ENCODE measurements around the gene WASHC4.

WASHC4 gene

DNA sequence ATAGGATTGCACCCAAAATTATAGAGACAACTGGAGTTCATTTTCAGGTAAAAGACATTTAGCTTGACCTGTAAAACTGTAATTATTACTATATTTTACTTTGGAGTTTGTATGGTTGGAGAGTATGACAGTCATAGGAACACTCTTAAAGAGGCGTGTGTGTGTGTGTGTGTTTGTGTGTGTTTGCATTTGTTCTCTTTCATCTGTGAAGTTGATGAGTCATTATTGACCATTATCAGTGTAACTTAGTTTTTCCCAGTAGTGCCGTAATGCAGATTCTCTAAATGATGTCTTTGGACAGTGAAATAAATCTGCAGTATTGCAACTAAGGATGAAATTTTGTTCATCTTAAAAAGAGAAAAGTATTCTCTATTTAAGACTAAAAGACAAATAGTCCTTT, 13.0 kb downstream of the WASHC4 start:
- H3K4me3 ChIP-seq (ENCODE audit: low read depth in 1 of 2, low read length in 2 of 2), result no peak overlapping the region
- peaks cover 71 to 76% of the 10 kb centered on the region in 2 donors for H3K36me3 ChIP-seq (ENCODE audit: control insufficient read depth in 1 of 2, insufficient read depth in 2 of 2, low read length in 2 of 2)
- H3K9me3 ChIP-seq (ENCODE audit: control insufficient read depth in 1 of 2, low read length in 2 of 2), result no peaks in the 10 kb centered on the region
- no peaks in the 10 kb centered on the region for H3K4me1 ChIP-seq (ENCODE audit: control insufficient read depth in 1 of 2, insufficient read depth in 2 of 2, low read length in 2 of 2)
- H3K27ac ChIP-seq (ENCODE audit: low read length), result no peak overlapping the region
- H3K27me3 ChIP-seq (ENCODE audit: low read depth, low read length), result no peaks in the 10 kb centered on the region

GRCh38 chr12:105138248-105138647, 30.7 kb downstream of the WASHC4 start:
- Histone ChIP-seq H3K4me3 (ENCODE audit: low read depth in 1 of 2, low read length in 2 of 2) (no peak overlapping the region), H3K27ac (ENCODE audit: low read length) (no peak overlapping the region), H3K4me1 (ENCODE audit: control insufficient read depth in 1 of 2, insufficient read depth in 2 of 2, low read length in 2 of 2) (no peaks in the 10 kb centered on the region), H3K27me3 (ENCODE audit: low read depth, low read length) (no peaks in the 10 kb centered on the region), H3K9me3 (ENCODE audit: control insufficient read depth in 1 of 2, low read length in 2 of 2) (no peaks in the 10 kb centered on the region), H3K36me3 (ENCODE audit: control insufficient read depth in 1 of 2, insufficient read depth in 2 of 2, low read length in 2 of 2) (peaks cover 31 to 54% of the 10 kb centered on the region in 2 donors)

DNA sequence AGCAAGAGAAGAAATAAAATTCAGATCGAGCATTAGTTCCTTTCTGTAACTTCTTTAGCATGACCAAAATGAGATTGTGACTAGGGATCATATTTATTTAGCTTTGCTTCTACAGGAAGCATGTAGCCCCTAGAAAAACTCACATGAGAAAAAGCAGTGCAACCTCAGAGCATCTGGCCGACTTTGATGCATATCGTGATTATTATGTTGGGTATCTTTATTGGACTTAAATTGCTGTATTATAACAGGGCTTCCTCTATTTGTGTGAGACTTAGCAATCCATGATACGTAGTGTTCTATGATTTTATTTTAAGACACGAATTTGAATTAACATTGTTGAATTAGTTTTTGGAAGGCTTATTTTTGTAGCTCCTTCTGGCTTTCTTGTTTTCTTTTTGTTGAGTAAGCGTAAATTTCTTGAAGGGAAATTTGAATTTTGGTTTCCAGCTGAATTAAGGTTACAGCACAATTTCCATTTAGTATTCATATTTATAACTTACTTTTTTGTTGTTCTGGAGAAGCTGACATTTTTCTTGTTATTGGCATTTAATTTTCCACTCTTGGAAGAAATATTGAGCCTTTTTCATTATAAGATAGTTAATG, 33.9 kb downstream of the WASHC4 start:
- H3K4me1 ChIP-seq (ENCODE audit: control insufficient read depth in 1 of 2, insufficient read depth in 2 of 2, low read length in 2 of 2), result no peaks in the 10 kb centered on the region
- peaks cover 36 to 50% of the 10 kb centered on the region in 2 donors for H3K36me3 ChIP-seq (ENCODE audit: control insufficient read depth in 1 of 2, insufficient read depth in 2 of 2, low read length in 2 of 2)
- H3K27me3 ChIP-seq (ENCODE audit: low read depth, low read length), result no peaks in the 10 kb centered on the region
- H3K27ac ChIP-seq (ENCODE audit: low read length), result no peak overlapping the region
- no peak overlapping the region for H3K4me3 ChIP-seq (ENCODE audit: low read depth in 1 of 2, low read length in 2 of 2)
- no peaks in the 10 kb centered on the region for H3K9me3 ChIP-seq (ENCODE audit: control insufficient read depth in 1 of 2, low read length in 2 of 2)

GRCh38 chr12:105142259-105142658, 34.7 kb downstream of the WASHC4 start:
- Histone ChIP-seq H3K27ac (ENCODE audit: low read length) (no peak overlapping the region), H3K36me3 (ENCODE audit: control insufficient read depth in 1 of 2, insufficient read depth in 2 of 2, low read length in 2 of 2) (peaks cover 38 to 50% of the 10 kb centered on the region in 2 donors)

GRCh38 chr12:105156260-105156659, 48.7 kb downstream of the WASHC4 start:
- H3K9me3 ChIP-seq (ENCODE audit: control insufficient read depth in 1 of 2, low read length in 2 of 2), result no peaks in the 10 kb centered on the region
- no peak overlapping the region for H3K27ac ChIP-seq (ENCODE audit: low read length)
- no peak overlapping the region for H3K4me3 ChIP-seq (ENCODE audit: low read depth in 1 of 2, low read length in 2 of 2)
- no peaks in the 10 kb centered on the region for H3K27me3 ChIP-seq (ENCODE audit: low read depth, low read length)
- no peaks in the 10 kb centered on the region for H3K4me1 ChIP-seq (ENCODE audit: control insufficient read depth in 1 of 2, insufficient read depth in 2 of 2, low read length in 2 of 2)
- peaks cover 43 to 57% of the 10 kb centered on the region in 2 donors for H3K36me3 ChIP-seq (ENCODE audit: control insufficient read depth in 1 of 2, insufficient read depth in 2 of 2, low read length in 2 of 2)

More at GRCh38 chr12:105142259-105142658, 34.7 kb downstream of the WASHC4 start:
- H3K9me3 ChIP-seq (ENCODE audit: control insufficient read depth in 1 of 2, low read length in 2 of 2), result no peaks in the 10 kb centered on the region
- no peaks in the 10 kb centered on the region for H3K4me1 ChIP-seq (ENCODE audit: control insufficient read depth in 1 of 2, insufficient read depth in 2 of 2, low read length in 2 of 2)
- H3K27me3 ChIP-seq (ENCODE audit: low read depth, low read length), result no peaks in the 10 kb centered on the region
- no peak overlapping the region for H3K4me3 ChIP-seq (ENCODE audit: low read depth in 1 of 2, low read length in 2 of 2)

DNA sequence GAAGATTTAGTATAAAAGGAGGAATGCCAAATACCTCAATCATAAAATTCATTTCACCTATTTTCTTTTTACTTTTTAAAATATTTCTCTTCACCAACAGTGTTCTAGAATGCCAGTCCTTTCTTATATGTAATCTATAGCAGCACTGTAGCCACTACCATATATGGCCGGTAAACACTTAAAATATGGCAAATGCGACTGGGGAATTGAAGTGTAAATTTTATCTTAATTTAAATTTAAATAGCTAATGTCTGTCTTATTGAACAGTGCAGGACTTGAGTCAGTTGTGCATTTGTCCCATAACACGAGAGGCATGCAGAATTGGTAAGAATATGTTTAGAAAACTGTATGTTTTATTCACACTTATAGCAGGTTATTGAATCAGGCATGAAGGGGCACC, 50.1 kb downstream of the WASHC4 start:
- Histone ChIP-seq H3K9me3 (ENCODE audit: control insufficient read depth in 1 of 2, low read length in 2 of 2) (no peaks in the 10 kb centered on the region), H3K4me1 (ENCODE audit: control insufficient read depth in 1 of 2, insufficient read depth in 2 of 2, low read length in 2 of 2) (peaks cover 0 to 8% of the 10 kb centered on the region in 2 donors), H3K36me3 (ENCODE audit: control insufficient read depth in 1 of 2, insufficient read depth in 2 of 2, low read length in 2 of 2) (peaks cover 35 to 50% of the 10 kb centered on the region in 2 donors)

DNA sequence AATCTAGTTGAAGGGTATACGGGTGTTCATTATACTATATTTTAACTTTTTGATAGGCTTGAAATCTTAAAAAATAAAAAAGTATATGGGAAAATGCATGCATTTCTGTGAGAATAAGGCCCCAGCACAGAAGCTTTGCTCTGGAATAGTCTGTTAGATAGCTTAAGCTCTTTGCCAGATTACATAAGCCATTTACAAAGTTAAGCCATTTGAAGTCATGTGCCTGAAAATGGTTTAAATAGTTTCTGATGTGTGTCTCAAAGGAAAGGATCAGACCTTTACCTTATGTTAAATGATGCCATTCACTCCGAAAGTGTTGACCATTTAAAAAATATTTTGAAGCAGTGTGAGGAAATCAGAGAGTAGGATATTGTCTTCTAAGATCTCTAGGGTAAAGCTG, 51.3 kb downstream of the WASHC4 start:
- no peak overlapping the region for H3K4me3 ChIP-seq (ENCODE audit: low read depth in 1 of 2, low read length in 2 of 2)
- H3K27me3 ChIP-seq (ENCODE audit: low read depth, low read length), result no peaks in the 10 kb centered on the region
- no peak overlapping the region for H3K27ac ChIP-seq (ENCODE audit: low read length)
- H3K36me3 ChIP-seq (ENCODE audit: control insufficient read depth in 1 of 2, insufficient read depth in 2 of 2, low read length in 2 of 2), result peaks cover 38 to 60% of the 10 kb centered on the region in 2 donors
- peaks cover 0 to 8% of the 10 kb centered on the region in 2 donors for H3K4me1 ChIP-seq (ENCODE audit: control insufficient read depth in 1 of 2, insufficient read depth in 2 of 2, low read length in 2 of 2)
- no peaks in the 10 kb centered on the region for H3K9me3 ChIP-seq (ENCODE audit: control insufficient read depth in 1 of 2, low read length in 2 of 2)

More for the DNA sequence above, 50.1 kb downstream of the WASHC4 start:
- H3K27me3 ChIP-seq (ENCODE audit: low read depth, low read length), result no peaks in the 10 kb centered on the region
- H3K4me3 ChIP-seq (ENCODE audit: low read depth in 1 of 2, low read length in 2 of 2), result no peak overlapping the region
- H3K27ac ChIP-seq (ENCODE audit: low read length), result no peak overlapping the region

GRCh38 chr12:105162174-105162573, 54.6 kb downstream of the WASHC4 start:
- Histone ChIP-seq H3K4me3 (ENCODE audit: low read depth in 1 of 2, low read length in 2 of 2) (no peak overlapping the region), H3K27ac (ENCODE audit: low read length) (no peak overlapping the region), H3K27me3 (ENCODE audit: low read depth, low read length) (no peaks in the 10 kb centered on the region), H3K4me1 (ENCODE audit: control insufficient read depth in 1 of 2, insufficient read depth in 2 of 2, low read length in 2 of 2) (peaks cover 0 to 16% of the 10 kb centered on the region in 2 donors), H3K36me3 (ENCODE audit: control insufficient read depth in 1 of 2, insufficient read depth in 2 of 2, low read length in 2 of 2) (peaks cover 48 to 59% of the 10 kb centered on the region in 2 donors), H3K9me3 (ENCODE audit: control insufficient read depth in 1 of 2, low read length in 2 of 2) (no peaks in the 10 kb centered on the region)

GRCh38 chr12:105164068-105164467, 56.5 kb downstream of the WASHC4 start:
- no peaks in the 10 kb centered on the region for H3K27me3 ChIP-seq (ENCODE audit: low read depth, low read length)
- peaks cover 0 to 16% of the 10 kb centered on the region in 2 donors for H3K4me1 ChIP-seq (ENCODE audit: control insufficient read depth in 1 of 2, insufficient read depth in 2 of 2, low read length in 2 of 2)
- no peak overlapping the region for H3K27ac ChIP-seq (ENCODE audit: low read length)
- peaks cover 33 to 44% of the 10 kb centered on the region in 2 donors for H3K36me3 ChIP-seq (ENCODE audit: control insufficient read depth in 1 of 2, insufficient read depth in 2 of 2, low read length in 2 of 2)
- H3K4me3 ChIP-seq (ENCODE audit: low read depth in 1 of 2, low read length in 2 of 2), result no peak overlapping the region
- no peaks in the 10 kb centered on the region for H3K9me3 ChIP-seq (ENCODE audit: control insufficient read depth in 1 of 2, low read length in 2 of 2)

DNA sequence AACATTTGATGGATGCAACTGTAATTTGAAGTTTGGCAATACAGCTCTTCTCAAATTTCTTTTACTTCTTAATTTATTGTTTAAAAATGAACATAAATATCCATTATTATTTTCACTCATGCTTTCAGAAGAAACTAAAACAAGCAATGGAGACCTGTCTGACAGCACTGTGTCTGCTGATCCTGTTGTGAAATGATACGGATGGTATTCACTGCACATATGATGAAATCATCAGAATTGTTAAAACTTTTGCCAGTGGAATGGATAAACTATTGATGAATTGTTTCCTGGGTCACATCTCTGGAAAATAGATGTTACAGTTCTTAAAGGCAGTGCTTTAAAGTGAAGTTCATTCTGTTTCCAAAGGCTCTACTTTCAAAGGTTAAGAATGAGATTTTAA, 59.2 kb downstream of the WASHC4 start:
- Histone ChIP-seq H3K36me3 (ENCODE audit: control insufficient read depth in 1 of 2, insufficient read depth in 2 of 2, low read length in 2 of 2) (peaks cover 45 to 50% of the 10 kb centered on the region in 2 donors), H3K27me3 (ENCODE audit: low read depth, low read length) (no peaks in the 10 kb centered on the region), H3K4me1 (ENCODE audit: control insufficient read depth in 1 of 2, insufficient read depth in 2 of 2, low read length in 2 of 2) (peaks cover 0 to 15% of the 10 kb centered on the region in 2 donors), H3K27ac (ENCODE audit: low read length) (no peak overlapping the region), H3K9me3 (ENCODE audit: control insufficient read depth in 1 of 2, low read length in 2 of 2) (no peaks in the 10 kb centered on the region), H3K4me3 (ENCODE audit: low read depth in 1 of 2, low read length in 2 of 2) (no peak overlapping the region)

DNA sequence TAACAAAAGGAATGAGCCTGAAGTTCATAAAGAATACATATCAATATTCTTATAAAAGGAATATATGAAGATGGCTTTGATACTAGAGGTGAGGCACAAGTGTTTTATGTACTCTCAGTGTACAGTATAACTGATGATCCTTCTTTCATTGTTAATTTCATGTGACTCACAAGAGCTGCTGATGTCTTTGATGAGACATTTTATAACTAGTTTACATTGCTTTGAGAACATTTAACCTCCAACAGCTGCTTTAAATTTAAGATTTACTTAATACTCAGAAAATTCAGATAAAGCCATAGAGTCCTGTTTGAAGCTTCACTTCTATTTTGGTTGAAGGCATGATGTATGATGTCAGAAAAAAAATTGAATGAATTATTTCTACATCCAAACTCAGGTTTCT, 59.8 kb downstream of the WASHC4 start:
- Histone ChIP-seq H3K36me3 (ENCODE audit: control insufficient read depth in 1 of 2, insufficient read depth in 2 of 2, low read length in 2 of 2) (peaks cover 45 to 50% of the 10 kb centered on the region in 2 donors), H3K4me1 (ENCODE audit: control insufficient read depth in 1 of 2, insufficient read depth in 2 of 2, low read length in 2 of 2) (peaks cover 0 to 9% of the 10 kb centered on the region in 2 donors), H3K27me3 (ENCODE audit: low read depth, low read length) (no peaks in the 10 kb centered on the region), H3K27ac (ENCODE audit: low read length) (no peak overlapping the region), H3K9me3 (ENCODE audit: control insufficient read depth in 1 of 2, low read length in 2 of 2) (no peaks in the 10 kb centered on the region), H3K4me3 (ENCODE audit: low read depth in 1 of 2, low read length in 2 of 2) (no peak overlapping the region)

GRCh38 chr12:105168006-105168405, 60.5 kb downstream of the WASHC4 start:
- H3K9me3 ChIP-seq (ENCODE audit: control insufficient read depth in 1 of 2, low read length in 2 of 2), result no peaks in the 10 kb centered on the region
- no peaks in the 10 kb centered on the region for H3K27me3 ChIP-seq (ENCODE audit: low read depth, low read length)
- peaks cover 0 to 8% of the 10 kb centered on the region in 2 donors for H3K4me1 ChIP-seq (ENCODE audit: control insufficient read depth in 1 of 2, insufficient read depth in 2 of 2, low read length in 2 of 2)
- H3K27ac ChIP-seq (ENCODE audit: low read length), result no peak overlapping the region
- no peak overlapping the region for H3K4me3 ChIP-seq (ENCODE audit: low read depth in 1 of 2, low read length in 2 of 2)
- H3K36me3 ChIP-seq (ENCODE audit: control insufficient read depth in 1 of 2, insufficient read depth in 2 of 2, low read length in 2 of 2), result peaks cover 45 to 49% of the 10 kb centered on the region in 2 donors

Measured in muscle layer of duodenum (tissue), 2 donors.